Measurements from ENCODE around the gene TRIM74. TPM values are rescaled to one million over a fixed set of nuclear protein-coding genes. Genes with fewer than 3 reads are reported as not detected.
"Not testable (repeated sequence)": the region's sequence is repeated elsewhere in the genome, so short reads cannot be mapped to it uniquely, and the experiment has no call there.

Gene TRIM74
- total and polyA plus RNA-seq, 3 experiments from 2014 or later, result 0.63 to 0.64 TPM; not detected in 1

GRCh38 chr7:72963056-72963455, 6.2 kb downstream of the TRIM74 start:
- H3K4me1 ChIP-seq (ENCODE audit: insufficient read depth, low read length); H3K27me3 Mint-ChIP-seq; H3K4me3 ChIP-seq (ENCODE audit: low read length); H3K4me1 Mint-ChIP-seq; H3K4me3 Mint-ChIP-seq; H3K27me3 ChIP-seq (ENCODE audit: insufficient read depth, low read length, poor library complexity, severe bottlenecking); H3K9me3 Mint-ChIP-seq; H3K36me3 Mint-ChIP-seq; CTCF ChIA-PET; DNase-seq; H3K36me3 ChIP-seq (ENCODE audit: insufficient read depth, low read length); H3K27ac Mint-ChIP-seq; H3K9me3 ChIP-seq (ENCODE audit: low read length); POLR2A ChIA-PET; H3K27ac ChIP-seq (ENCODE audit: low read depth, low read length): not testable (repeated sequence)

GRCh38 chr7:72961346-72961650, 8.0 kb downstream of the TRIM74 start:
- POLR2A ChIA-PET; H3K27me3 ChIP-seq (ENCODE audit: insufficient read depth, low read length, poor library complexity, severe bottlenecking); DNase-seq; H3K36me3 Mint-ChIP-seq; H3K4me1 ChIP-seq (ENCODE audit: insufficient read depth, low read length); H3K27me3 Mint-ChIP-seq; H3K27ac ChIP-seq (ENCODE audit: low read depth, low read length); CTCF ChIA-PET; H3K9me3 ChIP-seq (ENCODE audit: low read length); H3K36me3 ChIP-seq (ENCODE audit: insufficient read depth, low read length); H3K4me3 Mint-ChIP-seq; H3K4me1 Mint-ChIP-seq; H3K27ac Mint-ChIP-seq; H3K9me3 Mint-ChIP-seq; H3K4me3 ChIP-seq (ENCODE audit: low read length): not testable (repeated sequence)

- H3K27me3 ChIP-seq (ENCODE audit: insufficient read depth, low read length, poor library complexity, severe bottlenecking); H3K4me1 ChIP-seq (ENCODE audit: insufficient read depth, low read length); H3K27me3 Mint-ChIP-seq; H3K4me3 Mint-ChIP-seq; POLR2A ChIA-PET; CTCF ChIA-PET; H3K36me3 ChIP-seq (ENCODE audit: insufficient read depth, low read length); H3K4me1 Mint-ChIP-seq; H3K27ac ChIP-seq (ENCODE audit: low read depth, low read length); H3K9me3 ChIP-seq (ENCODE audit: low read length); H3K9me3 Mint-ChIP-seq; H3K36me3 Mint-ChIP-seq; DNase-seq; H3K27ac Mint-ChIP-seq; H3K4me3 ChIP-seq (ENCODE audit: low read length): not testable (repeated sequence)
Measured at GRCh38 chr7:72960626-72961345, 8.5 kb downstream of the TRIM74 start.

- DNase-seq; H3K27me3 ChIP-seq (ENCODE audit: insufficient read depth, low read length, poor library complexity, severe bottlenecking); H3K27me3 Mint-ChIP-seq; H3K36me3 Mint-ChIP-seq; CTCF ChIA-PET; H3K4me1 ChIP-seq (ENCODE audit: insufficient read depth, low read length); H3K27ac Mint-ChIP-seq; H3K27ac ChIP-seq (ENCODE audit: low read depth, low read length); POLR2A ChIA-PET; H3K9me3 ChIP-seq (ENCODE audit: low read length); H3K4me3 Mint-ChIP-seq; H3K9me3 Mint-ChIP-seq; H3K36me3 ChIP-seq (ENCODE audit: insufficient read depth, low read length); H3K4me3 ChIP-seq (ENCODE audit: low read length); H3K4me1 Mint-ChIP-seq: not testable (repeated sequence)
Measured at GRCh38 chr7:72960029-72960428, 9.2 kb downstream of the TRIM74 start.

GRCh38 chr7:72954563-72955198, 14.6 kb downstream of the TRIM74 start:
- peak in 3 of 5 donors; percentile 11 to 49 (median 21) for DNase-seq
- H3K36me3 Mint-ChIP-seq; H3K9me3 ChIP-seq (ENCODE audit: low read length); H3K4me1 Mint-ChIP-seq; H3K36me3 ChIP-seq (ENCODE audit: insufficient read depth, low read length); H3K27me3 Mint-ChIP-seq; H3K4me1 ChIP-seq (ENCODE audit: insufficient read depth, low read length); H3K27ac ChIP-seq (ENCODE audit: low read depth, low read length); H3K4me3 ChIP-seq (ENCODE audit: low read length); H3K27me3 ChIP-seq (ENCODE audit: insufficient read depth, low read length, poor library complexity, severe bottlenecking); POLR2A ChIA-PET; H3K9me3 Mint-ChIP-seq; CTCF ChIA-PET: not testable (repeated sequence)
- peak overlapping the region; percentile 58 to 89 (median 79) for H3K4me3 Mint-ChIP-seq
- peak overlapping the region in 5 of 8 donors; percentile 46 to 90 (median 68) for H3K27ac Mint-ChIP-seq

- H3K4me3 Mint-ChIP-seq; H3K27me3 ChIP-seq (ENCODE audit: insufficient read depth, low read length, poor library complexity, severe bottlenecking); H3K27ac ChIP-seq (ENCODE audit: low read depth, low read length); POLR2A ChIA-PET; H3K9me3 Mint-ChIP-seq; H3K9me3 ChIP-seq (ENCODE audit: low read length); H3K27ac Mint-ChIP-seq; H3K36me3 ChIP-seq (ENCODE audit: insufficient read depth, low read length); H3K36me3 Mint-ChIP-seq; H3K4me1 ChIP-seq (ENCODE audit: insufficient read depth, low read length); DNase-seq; H3K4me1 Mint-ChIP-seq; H3K27me3 Mint-ChIP-seq; H3K4me3 ChIP-seq (ENCODE audit: low read length); CTCF ChIA-PET: not testable (repeated sequence)
Measured at GRCh38 chr7:72953901-72954562, 15.2 kb downstream of the TRIM74 start.

GRCh38 chr7:72950432-72950831, 18.8 kb downstream of the TRIM74 start:
- H3K4me3 Mint-ChIP-seq; H3K4me1 Mint-ChIP-seq; DNase-seq; H3K27me3 ChIP-seq (ENCODE audit: insufficient read depth, low read length, poor library complexity, severe bottlenecking); H3K4me3 ChIP-seq (ENCODE audit: low read length); H3K27ac ChIP-seq (ENCODE audit: low read depth, low read length); H3K27me3 Mint-ChIP-seq; H3K4me1 ChIP-seq (ENCODE audit: insufficient read depth, low read length); H3K36me3 ChIP-seq (ENCODE audit: insufficient read depth, low read length); H3K9me3 Mint-ChIP-seq; H3K27ac Mint-ChIP-seq; CTCF ChIA-PET; POLR2A ChIA-PET; H3K9me3 ChIP-seq (ENCODE audit: low read length): not testable (repeated sequence)
- peaks cover 0 to 21% (median 0%) of the 10 kb centered on the region in 3 donors for H3K36me3 Mint-ChIP-seq

GRCh38 chr7:72949686-72950085, 19.6 kb downstream of the TRIM74 start:
- H3K27me3 ChIP-seq (ENCODE audit: insufficient read depth, low read length, poor library complexity, severe bottlenecking); DNase-seq; POLR2A ChIA-PET; H3K27me3 Mint-ChIP-seq; H3K4me3 ChIP-seq (ENCODE audit: low read length); H3K36me3 ChIP-seq (ENCODE audit: insufficient read depth, low read length); H3K27ac ChIP-seq (ENCODE audit: low read depth, low read length); H3K4me1 ChIP-seq (ENCODE audit: insufficient read depth, low read length); H3K9me3 ChIP-seq (ENCODE audit: low read length); H3K4me1 Mint-ChIP-seq; H3K27ac Mint-ChIP-seq; H3K9me3 Mint-ChIP-seq; CTCF ChIA-PET: not testable (repeated sequence)
- Mint-ChIP-seq H3K4me3 (peak overlapping the region in 1 of 7 donors; percentile 18), H3K36me3 (peaks cover 0 to 21% (median 0%) of the 10 kb centered on the region in 3 donors)

Measured in CD8-positive, alpha-beta memory T cell (primary cell).